Endothelial cell of hepatic sinusoid (primary cell): ENCODE data around the gene RNF144A.

Source experiments
- in situ Hi-C: cut with HindIII; loops from 2 replicates; pipeline ENCODE4 v1.10.0; 2017; ENCODE audit warnings: low sequenced_read_pairs

The RNF144A gene

GRCh38 chr2:6945087-6945813 lies 28.0 kb downstream of the RNF144A start:
- in situ Hi-C loops = no loop called here

- in situ Hi-C loops = no loop called here
These were observed 28.6 kb downstream of the RNF144A start for GRCh38 chr2:6945821-6946220.

GRCh38 chr2:6946722-6947121 lies 29.5 kb downstream of the RNF144A start:
- in situ Hi-C loops = no loop called here

GRCh38 chr2:6947929-6948676 lies 30.9 kb downstream of the RNF144A start:
- in situ Hi-C loops = no loop called here

GRCh38 chr2:6948677-6949351 lies 31.6 kb downstream of the RNF144A start:
- in situ Hi-C loops = no loop called here

GRCh38 chr2:6951046-6951445 lies 33.8 kb downstream of the RNF144A start:
- in situ Hi-C loops = no loop called here

GRCh38 chr2:6952101-6952500 lies 34.9 kb downstream of the RNF144A start:
- in situ Hi-C loops = no loop called here

GRCh38 chr2:6954586-6954985 lies 37.4 kb downstream of the RNF144A start:
- in situ Hi-C loops = no loop called here

- in situ Hi-C loops = no loop called here
These were observed 38.4 kb downstream of the RNF144A start for GRCh38 chr2:6955511-6956136.

- in situ Hi-C loops = no loop called here
These were observed 39.4 kb downstream of the RNF144A start for GRCh38 chr2:6956566-6956965.

- in situ Hi-C loops = no loop called here
These were observed 40.0 kb downstream of the RNF144A start for GRCh38 chr2:6957031-6957714.

- in situ Hi-C loops = no loop called here
These were observed 40.9 kb downstream of the RNF144A start for GRCh38 chr2:6957910-6958615.

- in situ Hi-C loops = no loop called here
These were observed 41.5 kb downstream of the RNF144A start for GRCh38 chr2:6958616-6959235.

GRCh38 chr2:6959751-6960150 lies 42.5 kb downstream of the RNF144A start:
- in situ Hi-C loops = no loop called here

GRCh38 chr2:6960659-6961058 lies 43.4 kb downstream of the RNF144A start:
- in situ Hi-C loops = no loop called here

GRCh38 chr2:6963727-6964126 lies 46.5 kb downstream of the RNF144A start:
- in situ Hi-C loops = no loop called here

- in situ Hi-C loops = no loop called here
These were observed 48.0 kb downstream of the RNF144A start for GRCh38 chr2:6965071-6965795.

GRCh38 chr2:6966446-6966940 lies 49.3 kb downstream of the RNF144A start:
- in situ Hi-C loops = no loop called here

- in situ Hi-C loops = no loop called here
These were observed 50.1 kb downstream of the RNF144A start for GRCh38 chr2:6967301-6967700.
